OCI-LY1 (cell line): ENCODE data around the gene FGGY.

Source experiments
- CTCF ChIP-seq: fragments of 200-600 bp; sonication (generic), shearing (Covaris generic); IDR thresholded peaks from 2 replicates; pipeline ENCODE4 v1.5.1; 2017; ENCODE audit warnings: mild to moderate bottlenecking, antibody characterized with exemption, low read length, moderate library complexity, mixed read lengths
- EZH2 ChIP-seq: fragments of 200-600 bp; sonication (generic), shearing (Covaris generic); IDR thresholded peaks from 2 replicates; pipeline ENCODE4 v1.8.0; 2017; ENCODE audit warnings: borderline replicate concordance, mixed run types, mild to moderate bottlenecking, antibody characterized with exemption, low read length, moderate library complexity, mixed read lengths

DNA sequence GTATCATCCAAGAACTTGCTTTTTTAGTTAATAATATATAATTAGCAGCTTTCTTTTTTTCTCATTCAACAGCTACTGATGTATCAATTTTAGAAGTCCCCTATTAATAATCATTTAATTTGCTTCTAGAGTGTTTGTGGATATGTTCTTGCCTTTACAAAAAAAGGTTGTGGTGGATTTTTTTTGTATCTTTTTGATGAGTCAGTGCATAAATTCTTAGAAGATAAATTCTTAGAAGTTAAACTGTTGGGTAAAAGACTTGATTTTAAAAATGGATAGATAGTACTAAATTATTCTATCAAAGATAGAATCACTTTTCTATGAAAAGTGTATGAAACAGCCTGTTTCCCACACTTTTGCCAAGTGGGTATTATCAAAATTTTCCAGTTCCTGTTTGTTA, 11.9 kb downstream of the FGGY start:
- TF ChIP-seq CTCF: no peak
- no peak for TF ChIP-seq EZH2
